Tibial nerve (tissue), 3 donors: ENCODE measurements around the gene KCNJ15.

Source experiments
- CTCF ChIP-seq, 5 experiments: fragments of 200-600 bp in 3 of 5; fragments of 450-650 bp in 2 of 5; sonication (generic) in 3 of 5; IDR thresholded peaks; one replicate each; pipeline ENCODE4 v1.5.1; 2016 to 2019; ENCODE audit warnings: antibody characterized with exemption in 5 of 5, mild to moderate bottlenecking in 3 of 5, moderate library complexity in 2 of 5
- POLR2A ChIP-seq, 2 donors: fragments of 450-650 bp; IDR thresholded peaks; one replicate each; pipeline ENCODE4 v1.6.1; 2017; ENCODE audit warnings: antibody characterized with exemption in 2 of 2, mild to moderate bottlenecking in 2 of 2, moderate library complexity in 2 of 2

- TF ChIP-seq CTCF (IDR thresholded peaks at IDR 0.05) (no peak), POLR2A (IDR thresholded peaks at IDR 0.05) (no peak)
Measured at GRCh38 chr21:38211321-38211720, 45.5 kb upstream of the KCNJ15 start.
